ENCODE results near the gene SVEP1.
"Not testable (repeated sequence)": the region's sequence is repeated elsewhere in the genome, so short reads cannot be mapped to it uniquely, and the experiment has no call there.

Gene SVEP1

DNA sequence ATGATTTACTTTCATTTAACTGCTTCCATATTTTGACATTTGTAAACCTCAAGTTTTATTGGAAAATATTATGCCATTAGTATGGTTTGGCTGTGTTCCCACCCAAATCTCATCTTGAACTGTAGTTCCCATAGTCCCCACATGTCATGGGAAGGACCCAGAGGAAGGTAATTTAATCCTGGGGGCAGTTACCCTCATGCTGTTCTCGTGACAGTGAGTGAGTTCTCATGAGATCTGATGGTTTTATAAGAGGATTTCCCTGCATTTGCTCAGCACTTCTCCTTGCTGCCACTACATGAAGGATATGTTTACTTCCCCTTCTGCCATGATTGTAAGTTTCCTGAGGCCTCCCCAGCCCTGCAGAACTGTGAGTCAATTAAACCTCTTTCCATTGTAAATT is 48.3 kb downstream of the SVEP1 start:
- in situ Hi-C loops (cut with MboI; ENCODE audit: low sequenced_read_pairs): not testable (repeated sequence)

DNA sequence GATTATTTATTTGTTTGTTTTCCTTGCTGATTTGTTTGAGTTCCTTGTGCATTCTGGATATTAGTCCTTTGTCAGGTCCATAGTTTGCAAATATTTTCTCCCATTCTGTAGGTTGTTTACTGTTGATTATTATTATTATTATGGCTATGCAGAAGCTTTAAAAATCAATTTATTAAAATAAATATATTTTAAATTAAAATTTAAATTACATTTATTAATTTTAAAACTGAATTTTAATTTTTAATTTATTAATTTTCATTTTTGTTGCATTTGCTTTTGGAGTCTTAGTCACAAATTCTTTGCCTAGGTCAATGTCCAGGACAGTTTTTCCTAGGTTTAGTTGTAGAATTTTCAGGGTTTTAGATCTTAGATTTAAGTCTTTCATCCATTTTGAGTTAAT is 50.9 kb downstream of the SVEP1 start:
- in situ Hi-C loops (cut with MboI; ENCODE audit: low sequenced_read_pairs): no loop called here

DNA sequence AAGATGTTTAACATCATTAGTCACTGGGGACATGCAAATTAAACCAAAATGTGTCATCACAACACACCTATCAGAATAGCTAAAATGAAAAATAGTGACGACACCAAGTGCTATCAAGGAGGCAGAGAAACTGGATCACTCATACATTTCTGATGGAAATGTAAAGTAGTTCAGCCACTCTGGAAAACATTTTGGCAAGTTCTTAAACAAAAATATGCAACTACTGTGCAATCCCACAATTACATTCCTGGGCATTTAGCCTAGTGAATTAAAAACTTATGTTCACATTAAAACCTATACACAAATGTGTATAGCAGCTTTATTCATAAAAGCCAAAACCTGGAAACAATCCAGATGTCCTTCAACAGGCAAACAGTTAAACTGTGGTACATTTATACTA is 53.1 kb downstream of the SVEP1 start:
- in situ Hi-C loops (cut with MboI; ENCODE audit: low sequenced_read_pairs): no loop called here

DNA sequence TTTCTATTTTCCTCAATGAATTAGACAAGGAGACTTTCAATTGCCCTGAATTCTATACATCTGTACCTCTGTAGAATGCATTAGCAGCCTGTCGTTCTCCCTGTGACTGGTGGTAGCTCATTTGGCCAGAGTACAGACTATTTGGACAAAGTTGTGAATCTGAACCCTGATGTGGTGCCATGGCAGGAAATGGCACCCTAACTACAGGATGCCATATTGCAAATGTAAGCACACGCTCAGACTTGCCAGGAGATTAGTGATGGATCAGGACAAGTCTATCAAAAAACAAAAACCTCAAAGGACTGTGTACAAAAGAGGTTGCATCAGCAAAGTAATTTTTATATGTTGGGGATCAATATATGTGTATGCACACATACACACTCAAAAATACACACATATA is 58.3 kb downstream of the SVEP1 start:
- in situ Hi-C loops (cut with MboI; ENCODE audit: low sequenced_read_pairs): no loop called here

DNA sequence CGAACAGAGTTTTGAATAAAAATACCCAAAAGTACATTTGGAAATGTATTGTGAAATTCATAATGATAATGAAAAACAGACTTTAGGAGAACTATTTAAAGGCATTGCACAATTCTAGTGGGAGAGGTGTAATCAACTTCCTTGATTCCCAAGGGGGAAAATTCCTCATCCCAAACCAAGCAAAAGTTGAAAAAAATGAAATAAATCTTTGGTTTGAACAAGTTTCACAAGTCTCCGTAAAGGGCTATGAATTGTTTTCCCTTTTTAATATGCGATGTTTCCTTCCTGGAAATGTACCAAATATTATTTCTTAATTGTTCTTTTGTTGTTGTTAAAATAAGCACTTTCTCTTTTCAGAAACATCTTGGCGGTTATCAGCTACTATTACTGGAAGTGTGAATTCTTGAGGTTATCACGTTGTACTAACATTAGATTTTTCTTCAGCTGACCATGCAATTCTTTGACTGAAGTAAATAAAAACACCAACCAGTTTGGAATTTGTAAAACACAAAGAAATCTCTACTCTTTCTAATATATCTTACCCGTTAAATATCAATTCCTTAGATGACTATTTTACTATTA is 59.3 kb downstream of the SVEP1 start:
- in situ Hi-C loops (cut with MboI; ENCODE audit: low sequenced_read_pairs): no loop called here

DNA sequence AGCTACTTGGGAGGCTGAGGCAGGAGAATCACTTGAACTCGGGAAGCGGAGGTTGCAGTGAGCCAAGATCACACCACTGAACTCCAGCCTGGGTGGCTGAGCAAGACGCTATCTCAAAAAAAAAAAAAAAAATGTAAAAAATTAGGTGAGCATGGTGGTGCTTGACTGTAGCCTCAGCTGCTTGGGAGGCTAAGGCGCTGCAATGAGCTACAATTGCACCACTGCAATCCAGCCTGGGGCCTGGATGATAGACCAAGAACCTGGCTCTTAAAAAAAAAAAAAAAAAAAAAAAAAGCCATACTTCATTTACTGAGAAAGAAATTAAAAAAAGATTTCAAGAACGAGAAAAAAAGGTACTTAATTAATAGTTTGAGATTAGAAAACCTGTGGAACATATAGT is 62.1 kb downstream of the SVEP1 start:
- in situ Hi-C loops (cut with MboI; ENCODE audit: low sequenced_read_pairs): no loop called here

DNA sequence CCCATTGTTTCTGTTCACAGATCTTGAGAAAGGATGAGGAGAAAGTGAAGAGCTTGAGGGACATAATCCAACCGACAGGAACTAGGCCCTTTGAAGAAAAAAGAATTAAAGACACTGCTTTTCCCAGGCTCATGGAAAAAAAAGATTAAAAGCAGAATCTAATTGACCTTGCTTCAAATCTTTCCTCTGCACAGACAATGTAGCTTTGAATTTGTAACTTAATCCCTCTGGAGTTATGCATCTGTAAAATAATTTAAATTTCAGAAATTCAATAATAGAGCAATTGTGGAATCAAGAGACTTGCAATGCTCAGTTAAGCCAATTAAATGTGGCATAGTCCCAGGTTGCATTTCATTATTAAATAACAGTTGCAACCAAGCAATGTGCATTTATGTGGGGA is 64.6 kb downstream of the SVEP1 start:
- in situ Hi-C loops (cut with MboI; ENCODE audit: low sequenced_read_pairs): no loop called here

DNA sequence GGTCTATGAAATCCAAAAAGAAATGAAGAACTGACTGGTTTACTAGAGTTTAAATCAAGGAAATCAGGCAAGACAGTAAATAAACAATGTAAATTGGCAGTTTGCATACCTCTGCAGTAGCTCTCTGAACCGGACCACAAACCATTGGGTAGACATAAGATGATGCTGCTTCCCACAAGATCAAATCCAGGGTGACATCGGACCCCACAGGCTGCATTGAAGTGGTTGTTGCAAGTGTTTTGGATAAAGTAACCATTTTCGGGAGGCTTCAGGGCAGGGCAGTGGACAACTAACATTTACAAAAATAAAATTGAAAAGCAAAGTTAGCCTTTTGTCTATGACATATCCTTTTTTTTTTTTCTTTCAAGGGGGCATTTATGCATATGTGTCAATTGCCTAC is 66.7 kb downstream of the SVEP1 start:
- in situ Hi-C loops (cut with MboI; ENCODE audit: low sequenced_read_pairs): no loop called here

DNA sequence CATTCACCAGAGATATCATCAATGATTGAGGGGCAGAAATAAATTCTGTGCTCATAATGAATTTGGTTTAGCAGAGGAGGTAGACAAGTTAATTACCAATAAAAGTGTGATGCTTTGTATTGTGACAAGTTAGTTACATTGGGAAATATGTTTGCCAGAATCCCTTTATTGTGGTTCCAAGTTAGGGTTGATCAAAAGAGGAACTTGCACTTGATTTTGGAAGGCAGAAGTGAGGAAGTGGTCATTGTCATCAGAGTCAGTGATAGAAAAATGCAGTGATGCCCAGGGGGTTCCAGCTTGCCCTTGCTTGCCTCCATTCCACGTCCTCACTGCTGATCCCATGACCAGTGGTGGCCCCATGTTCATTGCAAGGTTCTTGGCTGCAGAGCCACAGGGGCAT is 69.7 kb downstream of the SVEP1 start:
- in situ Hi-C loops (cut with MboI; ENCODE audit: low sequenced_read_pairs): no loop called here

DNA sequence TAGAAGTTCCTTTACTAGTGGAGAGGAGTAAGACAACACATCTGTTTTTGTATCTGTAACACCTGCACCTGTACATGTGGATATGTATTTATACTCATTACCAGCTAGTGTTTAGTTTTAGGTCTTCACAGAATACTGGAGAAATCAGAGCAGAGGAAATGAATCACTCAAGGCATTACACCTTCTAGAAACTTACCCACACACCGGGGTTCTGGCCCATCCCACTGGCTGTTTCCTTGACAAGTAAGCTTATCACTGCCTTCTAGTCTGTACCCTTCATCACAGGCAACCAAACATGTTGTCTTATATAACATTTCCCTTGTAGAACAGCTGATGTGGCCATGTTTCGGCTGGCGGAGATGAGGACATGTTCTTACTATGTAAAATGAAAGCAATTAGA is 76.7 kb downstream of the SVEP1 start:
- in situ Hi-C loops (cut with MboI; ENCODE audit: low sequenced_read_pairs): no loop called here

DNA sequence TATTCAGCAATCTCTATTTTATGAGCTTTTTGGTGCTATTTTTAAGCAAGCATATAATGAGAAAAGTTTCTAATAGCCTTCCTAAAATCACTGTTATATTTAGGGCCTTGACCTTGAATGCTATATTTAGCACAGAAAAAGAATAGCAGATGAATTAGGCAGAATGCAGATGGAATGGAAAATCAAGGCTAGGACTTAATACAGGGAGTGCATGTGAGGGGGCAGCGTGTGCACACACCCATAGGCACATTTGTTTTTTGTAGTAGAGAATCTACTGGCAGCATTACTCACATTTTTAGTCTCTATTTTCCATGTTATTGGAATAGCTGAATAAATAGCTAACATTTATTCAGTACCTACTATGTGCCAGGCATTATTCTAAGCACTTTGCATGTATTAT is 79.9 kb downstream of the SVEP1 start:
- in situ Hi-C loops (cut with MboI; ENCODE audit: low sequenced_read_pairs): no loop called here

DNA sequence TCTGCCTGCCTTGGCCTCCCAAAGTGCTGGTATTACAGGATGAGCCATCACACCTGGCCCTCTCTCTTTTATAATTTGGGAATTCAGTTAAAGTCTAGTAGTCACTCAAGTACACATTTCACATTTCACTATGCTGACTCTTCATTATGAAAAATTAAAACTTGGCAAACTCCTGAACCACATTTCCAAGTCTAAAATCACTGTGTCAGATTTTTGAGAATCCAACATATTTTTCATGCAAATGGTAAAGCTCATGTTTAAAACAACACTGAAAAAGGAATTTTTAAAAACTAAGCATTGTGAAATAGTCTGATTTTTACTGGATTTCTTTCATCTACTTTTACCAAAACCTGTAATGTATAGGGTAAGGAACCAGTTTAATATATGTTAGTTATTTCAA is 92.3 kb downstream of the SVEP1 start:
- in situ Hi-C loops (cut with MboI; ENCODE audit: low sequenced_read_pairs): no loop called here

DNA sequence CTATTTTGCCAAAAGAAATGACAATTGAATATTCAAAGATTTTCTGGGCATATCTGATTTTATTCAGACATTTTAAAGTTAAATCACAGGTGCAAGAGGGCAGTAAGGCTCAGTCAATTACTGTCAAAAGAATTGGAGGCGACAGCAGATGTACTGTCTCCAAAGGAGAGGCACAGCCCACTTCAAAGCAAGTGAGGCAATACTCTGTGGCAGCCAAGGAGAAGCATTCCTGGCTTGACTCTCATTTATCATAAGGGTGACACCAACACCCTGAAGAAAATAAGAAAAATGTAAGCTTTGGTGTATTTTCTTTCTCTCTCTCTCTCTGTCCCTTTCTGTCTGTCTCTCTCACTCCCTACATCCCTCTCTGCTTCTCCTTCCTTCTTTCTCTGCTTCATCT is 93.3 kb downstream of the SVEP1 start:
- in situ Hi-C loops (cut with MboI; ENCODE audit: low sequenced_read_pairs): no loop called here

DNA sequence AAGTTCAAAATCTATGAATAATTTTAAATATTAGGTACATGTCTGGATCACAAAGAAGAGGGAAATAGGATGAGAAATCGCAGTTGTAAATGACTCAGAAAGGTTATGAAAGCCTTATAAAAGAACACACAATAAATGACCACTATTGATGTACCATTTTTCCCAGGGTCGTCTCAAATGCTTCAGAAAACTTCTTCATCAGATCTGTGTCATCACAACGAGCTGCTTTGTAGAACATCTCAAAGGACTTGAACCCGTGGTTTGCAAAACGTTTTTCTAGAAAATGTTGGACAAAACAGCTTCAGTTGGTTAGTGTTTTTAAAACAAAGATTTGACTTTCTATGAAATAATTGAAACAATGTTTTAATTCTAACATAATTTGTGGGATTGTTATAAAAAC is 100.1 kb downstream of the SVEP1 start:
- in situ Hi-C loops (cut with MboI; ENCODE audit: low sequenced_read_pairs): no loop called here

DNA sequence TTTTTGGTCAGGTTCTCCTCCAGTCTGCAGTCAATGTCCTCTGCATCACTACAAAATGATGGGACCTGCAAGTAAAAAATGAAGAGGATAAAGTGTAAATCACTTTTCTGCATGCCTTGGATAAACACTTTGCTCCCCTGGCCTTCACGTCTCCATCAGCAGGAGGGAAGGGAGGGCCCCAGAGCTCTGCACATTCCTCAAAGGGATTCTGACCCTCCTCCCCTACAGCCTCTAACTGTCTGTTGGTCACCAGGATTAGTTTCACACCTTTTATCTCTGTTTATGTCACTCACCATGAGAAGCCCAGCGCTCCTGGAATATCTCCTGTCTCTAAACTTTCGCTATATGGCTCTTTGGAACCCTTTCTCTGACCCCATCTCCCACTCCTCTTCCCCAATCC is 103.3 kb downstream of the SVEP1 start:
- in situ Hi-C loops (cut with MboI; ENCODE audit: low sequenced_read_pairs): no loop called here

DNA sequence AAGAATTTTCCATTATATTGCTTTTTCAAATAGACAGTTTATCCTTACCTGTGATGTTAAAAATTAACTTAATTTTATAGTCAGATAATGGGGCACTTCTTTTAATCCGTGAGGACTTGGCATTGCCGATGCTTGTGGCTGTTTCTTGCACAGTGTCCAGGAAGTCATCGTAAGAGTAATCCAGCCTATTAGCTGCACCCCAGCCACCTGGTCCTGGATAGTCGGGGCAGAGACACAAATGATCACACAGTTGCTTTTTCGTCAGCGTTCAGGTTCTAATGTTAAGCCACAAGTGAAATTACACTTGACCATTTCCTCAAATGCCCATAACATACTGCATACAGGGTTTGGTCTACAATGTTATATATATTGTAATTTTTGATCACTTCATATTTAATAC is 107.4 kb downstream of the SVEP1 start:
- in situ Hi-C loops (cut with MboI; ENCODE audit: low sequenced_read_pairs): no loop called here

DNA sequence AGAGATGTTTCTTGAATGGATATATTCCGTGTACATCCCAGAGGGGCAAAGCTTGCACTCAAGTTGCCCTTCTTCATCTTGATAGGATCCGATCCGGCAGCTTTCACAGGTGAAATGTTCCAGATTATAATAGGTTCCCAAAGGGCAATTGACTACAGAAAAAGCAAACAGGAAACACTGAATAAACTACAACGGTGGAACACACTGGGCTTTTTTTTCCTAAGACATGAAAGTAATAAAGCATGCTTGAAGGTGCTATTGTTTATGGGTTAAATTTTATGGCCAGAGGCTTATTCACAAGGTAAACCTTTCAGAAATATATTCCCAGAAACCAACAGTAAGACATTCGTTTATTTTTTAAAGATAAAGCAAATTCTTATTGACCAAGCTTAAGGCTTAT is 110.6 kb downstream of the SVEP1 start:
- in situ Hi-C loops (cut with MboI; ENCODE audit: low sequenced_read_pairs): no loop called here

DNA sequence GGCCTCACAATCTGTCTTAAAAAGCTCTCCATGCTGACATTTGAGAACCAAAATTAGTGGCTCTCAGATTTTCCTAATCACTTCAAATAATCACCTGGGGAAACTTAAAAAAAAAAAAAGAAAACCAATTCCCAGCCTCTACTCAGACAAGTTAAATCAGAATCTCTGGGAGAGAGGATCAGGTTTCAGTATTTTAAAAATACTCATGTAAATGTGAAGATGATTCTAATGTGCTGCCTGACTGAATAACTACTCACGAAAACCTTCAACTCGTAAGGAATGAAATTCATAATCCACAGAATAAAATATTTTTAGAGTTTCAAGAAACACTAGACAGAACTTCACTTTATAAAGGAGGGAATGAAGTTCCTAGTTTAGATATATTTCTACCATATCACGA is 114.4 kb downstream of the SVEP1 start:
- in situ Hi-C loops (cut with MboI; ENCODE audit: low sequenced_read_pairs): no loop called here

DNA sequence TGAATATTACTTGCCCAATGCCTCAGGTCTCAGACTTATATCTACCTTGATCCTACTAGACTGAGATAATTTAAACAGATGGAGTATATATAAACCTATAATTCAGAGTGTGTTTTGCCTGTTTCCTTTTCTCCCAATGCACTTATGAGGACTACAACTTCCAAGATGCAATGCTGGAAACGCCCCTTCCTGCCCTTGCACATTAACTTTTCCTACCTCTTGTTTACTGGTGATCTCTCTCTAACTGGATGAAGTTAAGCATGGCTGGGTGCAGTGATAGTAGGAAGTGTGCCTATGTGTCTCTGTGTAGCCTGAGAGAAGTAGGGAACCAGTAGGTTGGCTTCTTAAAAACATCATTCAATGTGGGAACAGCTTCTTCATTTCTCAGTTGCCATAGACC is 115.2 kb downstream of the SVEP1 start:
- in situ Hi-C loops (cut with MboI; ENCODE audit: low sequenced_read_pairs): no loop called here

DNA sequence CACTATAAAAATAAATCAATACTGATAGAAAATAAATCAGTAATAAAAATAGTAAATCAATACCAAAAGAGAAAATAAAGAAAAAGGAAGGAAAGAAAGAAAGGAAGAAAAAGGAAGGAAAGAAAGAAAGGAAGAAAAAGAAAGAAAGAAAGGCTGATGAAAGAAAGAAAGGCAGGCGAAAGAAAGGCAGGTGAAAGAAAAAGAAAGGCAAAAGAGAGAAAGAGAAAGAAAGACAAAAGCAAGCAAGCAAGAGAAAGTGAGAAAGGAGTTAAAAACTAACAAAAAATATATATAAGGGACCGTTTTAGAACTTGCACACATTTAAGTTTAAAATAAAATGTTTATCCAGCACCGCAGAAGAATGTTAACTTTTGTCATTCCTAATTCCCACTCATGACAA is 116.0 kb downstream of the SVEP1 start:
- in situ Hi-C loops (cut with MboI; ENCODE audit: low sequenced_read_pairs): no loop called here

DNA sequence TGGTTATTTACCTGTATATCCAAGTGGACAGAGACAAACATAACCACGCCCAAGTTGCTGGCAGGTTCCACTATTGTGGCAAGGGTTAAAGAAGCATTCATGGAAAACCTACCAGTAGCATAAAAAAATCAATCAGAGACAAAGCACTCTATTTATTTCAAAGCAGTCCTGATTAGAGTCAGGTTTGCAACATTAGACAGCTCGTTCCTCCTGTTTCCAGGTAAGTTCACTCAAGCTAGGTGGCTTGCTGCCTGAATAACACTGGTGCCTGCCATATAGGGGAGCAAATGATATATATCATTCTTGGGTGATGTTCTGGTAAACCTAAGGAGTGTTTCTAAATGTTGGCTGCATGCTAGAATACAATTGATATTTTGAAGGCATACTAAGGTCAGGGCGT is 122.3 kb downstream of the SVEP1 start:
- in situ Hi-C loops (cut with MboI; ENCODE audit: low sequenced_read_pairs): no loop called here

DNA sequence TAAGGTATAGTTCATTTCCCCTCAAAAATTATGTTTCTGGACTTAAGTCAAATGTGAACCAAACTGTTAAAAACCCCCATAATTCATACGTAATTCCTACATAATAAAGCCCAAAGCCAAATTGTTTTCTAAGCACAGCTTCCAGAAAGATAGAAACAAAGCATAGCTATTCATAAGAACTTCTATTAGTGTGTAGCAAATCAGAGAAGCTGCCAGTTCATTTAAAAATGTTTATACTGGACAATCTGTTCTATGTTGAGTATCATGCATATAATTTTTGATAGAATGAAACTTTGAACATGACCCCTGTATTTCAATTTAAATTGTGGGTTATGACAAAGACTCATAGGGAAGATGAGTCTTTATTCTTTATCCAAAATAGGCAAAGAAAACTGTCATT is 122.9 kb downstream of the SVEP1 start:
- in situ Hi-C loops (cut with MboI; ENCODE audit: low sequenced_read_pairs): no loop called here

DNA sequence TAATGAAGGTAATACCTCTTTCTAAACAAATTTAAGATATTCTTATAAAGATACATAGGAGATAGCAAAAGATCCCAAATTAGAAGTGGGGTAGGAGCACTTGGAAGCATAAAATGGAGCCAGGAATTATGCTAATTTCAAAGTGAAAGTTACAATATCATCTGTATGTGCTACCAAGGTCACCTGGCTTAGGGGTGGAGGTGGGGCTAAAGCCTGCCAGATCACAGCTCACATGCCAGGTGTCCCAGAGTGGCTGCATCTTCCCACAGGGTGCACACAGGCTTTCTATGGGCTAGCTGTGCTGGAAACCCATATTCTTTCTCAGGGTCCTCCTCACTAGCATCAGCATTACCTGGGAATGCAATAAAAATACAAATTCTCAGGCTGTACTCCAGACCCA is 123.7 kb downstream of the SVEP1 start:
- in situ Hi-C loops (cut with MboI; ENCODE audit: low sequenced_read_pairs): no loop called here
